Smooth muscle cell (in vitro differentiated cells): ENCODE results near the gene SPAG4. TPM values are rescaled to one million over a fixed set of nuclear protein-coding genes. Genes with fewer than 3 reads are reported as not detected.

Experiments used
- DNase-seq: peaks from one replicate; lab custom pipeline; 2025; ENCODE audit not compliant: unreplicated experiment; lab: John Stamatoyannopoulos, UW
- H2AFZ ChIP-seq: fragments of 200-600 bp; sonication (generic); 2 replicates; pipeline ENCODE4 v1.6.0; 2016; ENCODE audit warnings: antibody characterized with exemption, low read depth, mild to moderate bottlenecking
- H3F3A ChIP-seq: fragments of 200-600 bp; sonication (generic); 2 replicates; pipeline ENCODE4 v1.6.0; 2017; ENCODE audit warnings: antibody characterized with exemption, low read depth
- H3K27ac ChIP-seq: fragments of 200-600 bp; sonication (generic); 2 replicates; pipeline ENCODE4 v1.5.1; 2016; ENCODE audit warnings: low read depth, mild to moderate bottlenecking
- H3K27me3 ChIP-seq: fragments of 200-600 bp; sonication (generic); 2 replicates; pipeline ENCODE4 v1.6.1; 2016; ENCODE audit warnings: low read depth, mild to moderate bottlenecking
- H3K36me3 ChIP-seq: fragments of 200-600 bp; sonication (generic); 2 replicates; pipeline ENCODE4 v1.5.1; 2016; ENCODE audit warnings: low read depth
- H3K4me1 ChIP-seq: fragments of 200-600 bp; sonication (generic); 2 replicates; pipeline ENCODE4 v1.5.1; 2016; ENCODE audit warnings: low read depth
- H3K4me2 ChIP-seq: fragments of 200-600 bp; sonication (generic); 2 replicates; pipeline ENCODE4 v1.6.0; 2016; ENCODE audit warnings: mild to moderate bottlenecking
- H3K4me3 ChIP-seq: fragments of 200-600 bp; sonication (generic); 2 replicates; pipeline ENCODE4 v1.5.1; 2016; ENCODE audit warnings: mild to moderate bottlenecking
- H3K79me2 ChIP-seq: fragments of 200-600 bp; sonication (generic); 2 replicates; pipeline ENCODE4 v1.6.0; 2016; ENCODE audit warnings: low read depth, mild to moderate bottlenecking
- H3K9ac ChIP-seq: fragments of 200-600 bp; sonication (generic); 2 replicates; pipeline ENCODE4 v1.6.0; 2016; ENCODE audit warnings: low read depth
- H3K9me3 ChIP-seq: fragments of 200-600 bp; sonication (generic); replicated peaks from 2 replicates; pipeline ENCODE4 v1.5.1; 2016; ENCODE audit warnings: low read depth
- H4K20me1 ChIP-seq: fragments of 200-600 bp; sonication (generic); 2 replicates; pipeline ENCODE4 v1.6.0; 2016; ENCODE audit warnings: low read depth
- WGBS: methylation state at CpG from one replicate; pipeline ENCODE4 v1.1.7; 2016; ENCODE audit warnings: low lambda C conversion rate; 5-methylcytosine and 5-hydroxymethylcytosine counted together
- polyA plus RNA-seq: library from polyadenylated mRNA; unstranded; fragments of >200 nt; fragmentation: Nextera tagmentation; extraction: Ambion mirVana; gene quantifications from 2 replicates; pipeline ENCODE4 v1.2.1, GENCODE V29; 2016
- total RNA-seq: library from RNA; depleted of rRNA; stranded (reverse); fragments of >200 nt; gene quantifications from 2 replicates; pipeline ENCODE4 v1.2.3, GENCODE V29; 2014
- TF ChIP-seq, protein P1 (sequence below): fragments of 200-600 bp; sonication (generic); IDR thresholded peaks from 2 replicates; pipeline ENCODE4 v1.5.1; 2017; ENCODE audit warnings: borderline replicate concordance, mild to moderate bottlenecking, antibody characterized with exemption; ENCODE audit not compliant: insufficient read depth, poor library complexity, severe bottlenecking

Gene SPAG4
- total and polyA plus RNA-seq, 2 experiments from 2014 or later, result 9.3 to 27.6 TPM

DNA sequence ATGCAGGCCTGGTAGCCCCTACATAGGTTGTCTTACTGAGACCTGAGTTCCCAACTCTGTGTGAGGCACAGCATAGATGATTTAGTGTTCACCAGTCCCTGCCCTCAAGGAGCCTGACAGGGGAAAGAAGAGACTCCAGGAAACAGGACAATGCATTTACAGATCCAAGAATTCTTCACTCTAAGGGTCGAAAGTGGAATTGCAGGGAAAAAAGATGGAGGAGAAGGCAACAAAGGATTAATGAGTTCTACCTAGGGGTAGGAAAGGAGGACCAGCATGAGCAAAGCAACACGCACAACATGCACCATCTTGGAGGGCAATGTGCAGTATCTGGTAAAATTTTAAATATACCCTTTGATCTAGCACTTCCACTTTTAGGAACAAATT is 5.9 kb downstream of the SPAG4 start:
- Histone ChIP-seq H3K4me3 (no peak overlapping the region), H2AFZ (no peak overlapping the region), H3K27ac (no peak overlapping the region), H3K36me3 (no peaks in the 10 kb centered on the region), H3K79me2 (no peaks in the 10 kb centered on the region), H3K4me1 (peaks cover 10% of the 10 kb centered on the region), H3K4me2 (no peak overlapping the region), H3K9ac (no peak overlapping the region), H3K9me3 (no peaks in the 10 kb centered on the region), H3K27me3 (no peaks in the 10 kb centered on the region), H4K20me1 (peaks cover 4% of the 10 kb centered on the region), H3F3A (peaks cover 18% of the 10 kb centered on the region)
- TF ChIP-seq, protein P1, sequence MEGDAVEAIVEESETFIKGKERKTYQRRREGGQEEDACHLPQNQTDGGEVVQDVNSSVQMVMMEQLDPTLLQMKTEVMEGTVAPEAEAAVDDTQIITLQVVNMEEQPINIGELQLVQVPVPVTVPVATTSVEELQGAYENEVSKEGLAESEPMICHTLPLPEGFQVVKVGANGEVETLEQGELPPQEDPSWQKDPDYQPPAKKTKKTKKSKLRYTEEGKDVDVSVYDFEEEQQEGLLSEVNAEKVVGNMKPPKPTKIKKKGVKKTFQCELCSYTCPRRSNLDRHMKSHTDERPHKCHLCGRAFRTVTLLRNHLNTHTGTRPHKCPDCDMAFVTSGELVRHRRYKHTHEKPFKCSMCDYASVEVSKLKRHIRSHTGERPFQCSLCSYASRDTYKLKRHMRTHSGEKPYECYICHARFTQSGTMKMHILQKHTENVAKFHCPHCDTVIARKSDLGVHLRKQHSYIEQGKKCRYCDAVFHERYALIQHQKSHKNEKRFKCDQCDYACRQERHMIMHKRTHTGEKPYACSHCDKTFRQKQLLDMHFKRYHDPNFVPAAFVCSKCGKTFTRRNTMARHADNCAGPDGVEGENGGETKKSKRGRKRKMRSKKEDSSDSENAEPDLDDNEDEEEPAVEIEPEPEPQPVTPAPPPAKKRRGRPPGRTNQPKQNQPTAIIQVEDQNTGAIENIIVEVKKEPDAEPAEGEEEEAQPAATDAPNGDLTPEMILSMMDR, result no peak
- no peak for DNase-seq
- WGBS, result 100% methylated on average over 2 of the region's 2 CpGs

DNA sequence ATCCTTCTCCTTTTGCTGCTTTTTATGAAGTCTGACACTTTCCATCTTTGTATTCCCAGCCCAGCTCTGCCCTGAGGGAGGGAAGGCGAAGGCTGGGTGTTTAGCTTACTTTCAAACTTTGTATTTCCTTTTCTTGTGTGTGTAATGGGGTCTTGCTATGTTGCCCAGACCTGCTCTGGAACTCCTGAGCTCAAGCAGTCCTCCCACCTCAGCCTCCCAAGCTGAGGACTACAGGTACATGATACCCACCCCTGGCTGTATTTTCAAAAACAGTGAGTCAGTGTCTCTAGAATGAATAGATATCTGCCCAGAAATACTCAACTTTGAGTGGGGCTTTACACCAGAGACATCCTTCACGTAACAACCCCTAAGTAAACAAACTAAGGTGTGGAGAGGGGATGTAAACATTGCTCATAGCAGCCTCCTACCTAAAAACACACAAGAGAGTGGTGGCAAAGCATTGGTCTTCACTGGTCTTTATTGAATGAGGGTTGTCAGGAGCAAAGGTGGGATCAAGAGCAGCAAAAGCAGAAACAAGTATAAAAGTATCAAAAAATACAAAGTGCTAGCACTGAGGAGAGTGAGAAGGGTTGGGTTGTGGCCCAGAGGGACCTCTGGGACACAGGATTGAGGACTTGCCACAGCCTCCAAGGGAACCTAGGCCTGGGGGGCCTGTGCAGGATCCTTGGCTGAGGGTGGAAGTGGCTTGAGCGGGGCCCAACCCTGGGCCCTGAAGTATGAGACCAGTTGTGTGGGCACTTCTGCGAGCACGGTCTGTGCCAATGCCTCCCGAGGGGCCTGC is 10.2 kb downstream of the SPAG4 start:
- Histone ChIP-seq H3K4me3 (no peak overlapping the region), H3K27ac (no peak overlapping the region), H3K36me3 (peaks cover 6% of the 10 kb centered on the region), H2AFZ (no peak overlapping the region), H3K9me3 (no peaks in the 10 kb centered on the region), H3K27me3 (no peaks in the 10 kb centered on the region), H3K4me1 (no peaks in the 10 kb centered on the region), H4K20me1 (peaks cover 17% of the 10 kb centered on the region), H3K79me2 (no peaks in the 10 kb centered on the region), H3F3A (peaks cover 14% of the 10 kb centered on the region), H3K9ac (no peak overlapping the region), H3K4me2 (no peak overlapping the region)
- WGBS, result 94% methylated on average over 6 of the region's 6 CpGs
- no peak for DNase-seq
- TF ChIP-seq, protein P1, result no peak

DNA sequence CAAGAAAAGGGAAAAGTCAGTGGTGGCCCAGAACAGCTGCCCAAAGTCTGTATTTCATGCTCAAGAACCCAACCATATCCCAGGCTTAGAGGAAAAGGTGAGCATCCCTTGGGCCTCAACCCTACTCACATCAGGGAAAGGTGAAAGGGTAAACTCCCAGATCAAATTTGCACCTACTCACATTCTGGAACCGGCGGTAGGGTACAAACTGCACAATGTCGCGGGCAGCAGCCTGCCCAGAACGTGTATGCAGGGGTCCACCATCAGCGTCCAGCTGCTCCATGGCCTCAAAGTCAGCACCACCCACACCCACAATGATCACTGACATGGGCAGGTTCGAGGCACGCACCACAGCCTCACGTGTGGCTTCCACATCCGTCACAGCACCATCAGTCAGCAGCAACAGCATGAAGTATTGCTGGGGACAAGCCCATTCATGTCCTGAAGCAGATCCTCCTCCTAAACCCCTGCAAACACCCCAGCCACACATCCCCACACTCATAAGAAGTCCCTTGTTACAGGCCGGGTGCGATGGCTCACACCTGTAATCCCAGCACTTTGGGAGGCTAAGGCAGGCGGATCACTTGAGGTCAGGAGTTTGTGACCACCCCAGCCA is 10.9 kb downstream of the SPAG4 start:
- DNase-seq, result no peak
- 92% methylated on average over 13 of the region's 13 CpGs for WGBS
- H3K36me3 ChIP-seq, result peaks cover 10% of the 10 kb centered on the region
- no peak overlapping the region for H2AFZ ChIP-seq
- no peaks in the 10 kb centered on the region for H3K79me2 ChIP-seq
- H3K4me2 ChIP-seq, result no peak overlapping the region
- H3K4me3 ChIP-seq, result no peak overlapping the region
- no peak overlapping the region for H3K9ac ChIP-seq
- no peaks in the 10 kb centered on the region for H3K9me3 ChIP-seq
- TF ChIP-seq, protein P1, result no peak
- H3F3A ChIP-seq, result peaks cover 8% of the 10 kb centered on the region
- H3K4me1 ChIP-seq, result no peaks in the 10 kb centered on the region
- H3K27me3 ChIP-seq, result no peaks in the 10 kb centered on the region
- H4K20me1 ChIP-seq, result peaks cover 24% of the 10 kb centered on the region
- H3K27ac ChIP-seq, result no peak overlapping the region
